Activated CD8-positive, alpha-beta T cell treated with anti-CD3 and anti-CD28 coated beads for 36 hours (primary cell): ENCODE data around the gene SLC39A3. TPM values are rescaled to one million over a fixed set of nuclear protein-coding genes. Genes with fewer than 3 reads are reported as not detected.
"Not testable (repeated sequence)": the region's sequence is repeated elsewhere in the genome, so short reads cannot be mapped to it uniquely, and the experiment has no call there.

Experiments used
- ATAC-seq: fragments of 200-7000 bp; cut with Tn5 transposase; one replicate; pipeline ENCODE4 v1.10.0; 2021; ENCODE audit warnings: mild to moderate bottlenecking, moderate library complexity
- CTCF ChIA-PET: fragments of 350-600 bp; sonication (Branson Sonifier 250); formaldehyde crosslinking; loops from one replicate; lab custom pipeline; 2021; ENCODE audit warnings: antibody characterized with exemption; lab: Charles Lee
- POLR2A ChIA-PET: fragments of 350-600 bp; sonication (Branson Sonifier 250); formaldehyde crosslinking; loops from one replicate; lab custom pipeline; 2021; ENCODE audit warnings: antibody characterized with exemption; lab: Charles Lee
- DNase-seq: peaks from one replicate; pipeline ENCODE4 v3.0.0-alpha.2; 2020
- H3K27ac Mint-ChIP-seq: one replicate; pipeline ENCODE4 v1.8.0; 2021; ENCODE audit warnings: mild to moderate bottlenecking, mixed read lengths
- H3K27me3 Mint-ChIP-seq: one replicate; pipeline ENCODE4 v1.8.0; 2021; ENCODE audit warnings: mixed read lengths
- H3K36me3 Mint-ChIP-seq: one replicate; pipeline ENCODE4 v1.8.0; 2021; ENCODE audit warnings: low read depth, mixed read lengths
- H3K4me1 Mint-ChIP-seq: one replicate; pipeline ENCODE4 v1.8.0; 2021; ENCODE audit warnings: low read depth, mixed read lengths
- H3K4me3 Mint-ChIP-seq: one replicate; pipeline ENCODE4 v1.8.0; 2021; ENCODE audit warnings: mild to moderate bottlenecking, moderate library complexity, mixed read lengths
- H3K9me3 Mint-ChIP-seq: one replicate; pipeline ENCODE4 v1.8.0; 2021; ENCODE audit warnings: mixed read lengths
- CTCF ChIP-seq: fragments of 200-600 bp; IDR thresholded peaks from one replicate; pipeline ENCODE4 v1.8.0; 2022; ENCODE audit warnings: antibody characterized with exemption, mild to moderate bottlenecking
- intact Hi-C: fragments of 100-400 bp; cut with micrococcal nuclease; formaldehyde crosslinking; loops from one replicate; pipeline ENCODE4 v1.10.0; 2022
- total RNA-seq, 2 experiments: library from RNA; stranded (reverse); gene quantifications; one replicate each; pipeline ENCODE4 v1.2.3, GENCODE V29; 2021

Gene SLC39A3
- total RNA-seq, 2 experiments from 2014 or later = 35.5 to 38.1 TPM

- POLR2A ChIA-PET = no interaction called here
- CTCF ChIA-PET = interaction anchor here (0.9 kb wide), 1 partner anchor 66 kb away, joined by 4 read pairs; no protein-coding TSS in a partner anchor
- no peak for DNase-seq
- ATAC-seq = no peak
- Mint-ChIP-seq H3K9me3 (peaks cover 10% of the 10 kb centered on the region), H3K4me3 (no peak overlapping the region), H3K36me3 (no peaks in the 10 kb centered on the region), H3K27ac (no peak overlapping the region), H3K4me1 (peaks cover under 1% of the 10 kb centered on the region), H3K27me3 (peaks cover 3% of the 10 kb centered on the region)
- no peak for TF ChIP-seq CTCF
- intact Hi-C loops = no loop called here
Measured at GRCh38 chr19:2714531-2715269, 25.1 kb downstream of the SLC39A3 start.

- H3K9me3 Mint-ChIP-seq, H3K27me3 Mint-ChIP-seq, POLR2A ChIA-PET, H3K4me3 Mint-ChIP-seq, H3K27ac Mint-ChIP-seq, CTCF ChIA-PET, DNase-seq, ATAC-seq, H3K36me3 Mint-ChIP-seq, H3K4me1 Mint-ChIP-seq, intact Hi-C loops: not testable (repeated sequence)
Measured at GRCh38 chr19:2714102-2714501, 25.7 kb downstream of the SLC39A3 start.

GRCh38 chr19:2713170-2713569, 26.6 kb downstream of the SLC39A3 start:
- intact Hi-C loops, H3K27ac Mint-ChIP-seq, ATAC-seq, DNase-seq, H3K36me3 Mint-ChIP-seq, CTCF ChIA-PET, H3K9me3 Mint-ChIP-seq, POLR2A ChIA-PET, H3K4me1 Mint-ChIP-seq, H3K27me3 Mint-ChIP-seq, H3K4me3 Mint-ChIP-seq: not testable (repeated sequence)

GRCh38 chr19:2711875-2712205, 28.0 kb downstream of the SLC39A3 start:
- H3K27me3 Mint-ChIP-seq = no peaks in the 10 kb centered on the region
- ChIA-PET CTCF (no interaction called here), POLR2A (no interaction called here)
- no peaks in the 10 kb centered on the region for H3K4me1 Mint-ChIP-seq
- H3K9me3 Mint-ChIP-seq = peaks cover 10% of the 10 kb centered on the region
- no peak for TF ChIP-seq CTCF
- H3K27ac Mint-ChIP-seq = no peak overlapping the region
- intact Hi-C loops = no loop called here
- H3K36me3 Mint-ChIP-seq = no peaks in the 10 kb centered on the region
- DNase-seq (no peak), ATAC-seq (no peak)
- no peak overlapping the region for H3K4me3 Mint-ChIP-seq

GRCh38 chr19:2711172-2711874, 28.5 kb downstream of the SLC39A3 start:
- TF ChIP-seq CTCF = no peak
- POLR2A ChIA-PET = interaction anchor here (1.2 kb wide), 1 partner anchor 29 kb away, joined by 3 read pairs; the partner anchor contains the start of gene SLC39A3

GRCh38 chr19:2706251-2706650, 33.6 kb downstream of the SLC39A3 start:
- no peak for TF ChIP-seq CTCF
- no peak for ATAC-seq
- intact Hi-C loops = no loop called here
- no peak overlapping the region for H3K27ac Mint-ChIP-seq
- H3K27me3 Mint-ChIP-seq = no peaks in the 10 kb centered on the region
- H3K4me3 Mint-ChIP-seq = no peak overlapping the region
- H3K4me1 Mint-ChIP-seq = peaks cover 3% of the 10 kb centered on the region
- CTCF ChIA-PET = no interaction called here
- DNase-seq = no peak
- POLR2A ChIA-PET = no interaction called here
- H3K9me3 Mint-ChIP-seq = no peaks in the 10 kb centered on the region
- H3K36me3 Mint-ChIP-seq = no peaks in the 10 kb centered on the region

More at GRCh38 chr19:2711172-2711874, 28.5 kb downstream of the SLC39A3 start:
- Mint-ChIP-seq H3K4me3 (no peak overlapping the region), H3K4me1 (no peaks in the 10 kb centered on the region), H3K36me3 (no peaks in the 10 kb centered on the region), H3K27ac (no peak overlapping the region), H3K27me3 (no peaks in the 10 kb centered on the region), H3K9me3 (peaks cover 10% of the 10 kb centered on the region)
- DNase-seq (no peak), ATAC-seq (no peak)
- intact Hi-C loops = no loop called here
- CTCF ChIA-PET = interaction anchor here (1.3 kb wide), 1 partner anchor 63 kb away, joined by 3 read pairs; no protein-coding TSS in a partner anchor
